Fibroblast of skin of right quadriceps (primary cell): ENCODE measurements around the gene KCNK10.

ENCODE experiments used
- DNase-seq: peaks from one replicate; pipeline ENCODE4 v3.0.0-alpha.2; 2013

Gene KCNK10

GRCh38 chr14:88316521-88316920 lies 6.5 kb downstream of the KCNK10 start:
- DNase-seq, result no peak

GRCh38 chr14:88312257-88312656 lies 10.8 kb downstream of the KCNK10 start:
- no peak for DNase-seq

DNA sequence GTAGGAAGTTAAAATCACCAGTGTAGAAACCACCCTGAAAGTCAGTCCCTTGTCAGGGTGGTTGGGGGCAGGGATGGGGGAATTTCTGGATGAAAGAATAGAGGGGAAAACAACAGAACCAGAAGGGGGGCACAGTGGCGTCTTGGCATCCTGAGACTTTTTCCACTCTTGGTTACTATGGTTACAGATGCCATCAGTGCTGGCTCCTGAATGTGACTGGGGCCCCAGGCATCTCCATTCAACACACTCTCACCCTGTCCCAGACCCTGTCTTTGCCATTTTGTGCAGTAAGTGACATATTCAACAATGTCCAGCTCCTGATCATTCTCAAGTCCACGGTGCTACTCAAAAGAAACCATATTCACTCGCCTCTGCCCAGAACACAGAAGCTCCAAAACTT lies 11.3 kb downstream of the KCNK10 start:
- DNase-seq, result no peak

DNA sequence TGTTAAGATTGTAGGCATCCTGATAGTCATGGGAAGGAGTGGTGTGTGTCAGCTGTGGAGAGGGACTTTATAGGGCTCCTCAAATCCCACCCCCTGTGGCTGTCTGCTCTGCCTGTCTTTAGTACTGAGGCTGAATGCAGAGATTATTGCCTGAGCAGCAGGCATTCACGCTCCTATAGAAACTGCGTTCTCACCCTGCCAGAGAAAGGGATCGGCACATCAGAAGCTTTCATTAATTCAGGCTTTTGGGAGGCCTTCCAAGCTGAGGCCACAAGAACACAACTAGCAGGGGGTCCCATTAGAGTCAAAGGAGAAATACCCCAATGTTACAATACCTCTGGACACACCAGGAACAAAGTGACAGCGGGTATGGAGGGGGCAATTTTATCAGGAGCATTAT lies 12.6 kb downstream of the KCNK10 start:
- no peak for DNase-seq

DNA sequence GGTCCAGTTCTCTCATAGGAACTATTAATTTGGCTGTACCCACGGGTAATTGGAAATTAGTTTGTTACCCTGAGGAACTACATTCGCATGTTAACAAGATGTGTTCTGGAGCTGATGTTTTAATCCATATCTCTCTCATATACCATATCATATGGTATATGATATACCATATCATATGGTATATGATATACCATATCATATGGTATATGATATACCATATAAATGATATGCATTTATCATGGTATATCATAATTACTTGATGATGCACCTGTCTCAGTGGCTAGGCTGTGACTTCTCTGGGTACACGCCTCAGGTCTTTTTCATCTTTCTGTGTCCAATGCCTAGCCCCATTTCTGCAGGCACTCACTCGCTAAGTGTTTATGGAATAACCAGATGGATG lies 13.0 kb downstream of the KCNK10 start:
- no peak for DNase-seq

- DNase-seq, result no peak
Observed at GRCh38 chr14:88305528-88306322, 17.3 kb downstream of the KCNK10 start.

GRCh38 chr14:88303041-88303440 lies 20.0 kb downstream of the KCNK10 start:
- DNase-seq, result no peak

- DNase-seq, result no peak
Observed at GRCh38 chr14:88301381-88301780, 21.7 kb downstream of the KCNK10 start.

- no peak for DNase-seq
Observed at GRCh38 chr14:88300817-88301216, 22.3 kb downstream of the KCNK10 start.

GRCh38 chr14:88299865-88300530 lies 23.1 kb downstream of the KCNK10 start:
- DNase-seq, result no peak

GRCh38 chr14:88297306-88297705 lies 25.8 kb downstream of the KCNK10 start:
- no peak for DNase-seq

GRCh38 chr14:88296351-88296750 lies 26.7 kb downstream of the KCNK10 start:
- no peak for DNase-seq

DNA sequence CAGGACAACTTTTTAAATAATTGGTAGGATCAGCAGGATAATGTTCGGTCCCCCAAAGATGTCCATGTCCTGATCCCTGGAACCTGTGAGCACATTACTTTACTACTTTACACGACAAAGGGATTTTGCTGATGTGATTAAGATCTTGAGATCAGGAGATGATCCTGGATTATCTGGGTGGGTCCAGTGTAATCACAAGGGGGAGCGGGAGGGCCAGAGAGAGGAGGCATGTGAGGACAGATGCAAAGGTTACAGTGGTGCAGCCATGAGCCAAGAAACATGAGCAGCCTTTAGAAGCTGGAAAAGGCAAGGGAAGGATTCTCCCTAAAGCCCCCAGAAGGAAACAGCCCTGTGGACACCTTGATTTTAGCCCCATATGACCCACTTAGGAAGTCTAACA lies 33.1 kb downstream of the KCNK10 start:
- no peak for DNase-seq

GRCh38 chr14:88289234-88289633 lies 33.8 kb downstream of the KCNK10 start:
- peak; percentile 2 for DNase-seq

DNA sequence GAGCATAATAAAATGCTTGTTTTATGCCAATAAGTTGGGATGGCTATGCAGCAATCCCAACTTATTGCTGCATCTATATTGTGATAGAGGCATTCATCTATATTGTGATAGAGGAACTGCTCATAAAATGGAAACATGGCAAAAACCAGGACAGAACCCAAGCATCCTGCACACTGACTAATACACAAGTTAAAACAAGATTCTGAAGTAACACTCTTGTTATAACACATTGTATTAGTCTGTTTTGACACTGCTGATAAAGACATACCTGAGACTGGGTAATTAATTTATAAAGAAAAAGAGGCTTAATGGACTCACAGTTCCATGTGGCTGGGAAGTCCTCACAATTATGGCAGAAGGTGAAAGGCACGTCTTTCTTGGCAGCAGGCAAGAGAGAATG lies 36.8 kb downstream of the KCNK10 start:
- no peak for DNase-seq

- DNase-seq, result no peak
Observed at GRCh38 chr14:88281447-88281846, 41.6 kb downstream of the KCNK10 start.

DNA sequence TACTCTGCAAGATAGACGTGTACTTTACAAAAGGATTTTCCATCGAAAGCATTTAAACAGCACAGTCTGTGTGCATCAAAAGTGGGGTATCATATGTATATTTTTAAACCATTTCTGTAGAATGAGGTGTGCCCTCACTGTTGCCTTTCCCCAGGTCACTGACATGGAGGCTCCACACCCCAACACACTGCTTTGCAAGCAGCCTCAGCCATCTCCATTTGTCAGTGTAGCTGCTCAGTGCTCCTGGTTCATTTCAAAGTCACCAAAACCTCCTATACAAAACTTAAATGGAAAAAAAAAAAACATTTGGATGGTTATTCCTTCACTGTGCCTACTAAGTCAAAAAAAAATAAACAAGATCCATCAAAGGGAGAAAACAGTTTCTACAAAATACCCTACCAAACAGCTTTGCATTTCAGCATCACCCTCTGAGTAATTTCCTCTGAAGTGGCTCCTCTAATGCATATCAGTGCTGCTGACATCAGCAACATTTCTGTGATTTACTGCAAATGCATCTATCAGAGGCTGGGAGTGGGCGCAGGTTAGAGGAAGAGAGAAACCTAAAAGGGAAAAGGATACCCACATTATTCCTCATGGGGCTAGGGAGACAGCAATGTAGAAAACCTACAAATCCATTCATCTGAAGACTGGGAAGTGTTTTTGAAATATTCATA lies 46.0 kb downstream of the KCNK10 start:
- DNase-seq, result no peak

DNA sequence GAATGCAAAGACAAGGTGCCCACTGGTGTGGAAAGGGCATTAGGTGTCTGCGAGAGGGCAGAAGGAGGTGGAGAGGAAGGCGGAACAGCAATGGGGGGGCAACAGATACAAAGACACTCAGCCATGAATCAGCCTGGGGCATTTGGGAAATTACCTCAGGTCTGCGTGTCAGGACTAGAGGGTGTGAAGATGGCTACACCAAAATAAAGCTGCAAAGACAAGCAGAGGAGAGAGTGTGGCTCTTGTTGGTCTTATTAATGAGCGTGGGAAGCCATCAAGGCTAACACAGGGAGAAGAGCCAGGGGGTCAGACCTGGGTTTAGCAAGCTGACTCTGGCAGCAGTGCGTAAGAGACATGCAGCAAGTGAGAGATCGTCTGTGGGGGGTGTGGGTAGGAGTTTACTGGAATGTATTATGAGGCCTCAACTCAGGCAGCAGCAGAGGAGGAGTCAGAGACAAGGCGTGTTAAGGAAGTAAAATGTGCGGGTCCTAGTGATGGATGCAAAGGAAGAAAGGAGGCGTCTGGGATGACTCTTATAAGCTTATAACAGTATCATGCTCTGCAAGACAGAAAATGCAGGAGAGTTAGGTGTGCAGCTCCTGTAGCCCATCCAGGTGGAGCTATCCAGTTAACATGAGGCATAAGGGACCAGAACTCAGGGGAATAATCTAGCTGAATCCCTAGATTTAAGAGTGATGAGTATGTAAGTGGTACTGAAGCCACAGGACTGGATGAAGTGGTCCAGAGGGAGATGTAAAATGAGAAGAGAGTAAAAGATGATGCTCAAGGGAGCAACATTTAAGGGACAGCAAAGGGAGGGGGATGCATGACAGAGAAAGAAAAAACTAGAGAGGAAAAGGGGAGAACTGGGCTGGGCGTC lies 50.4 kb downstream of the KCNK10 start:
- DNase-seq, result no peak

- no peak for DNase-seq
Observed at GRCh38 chr14:88271205-88271604, 51.9 kb downstream of the KCNK10 start.

GRCh38 chr14:88270776-88271175 lies 52.3 kb downstream of the KCNK10 start:
- no peak for DNase-seq

GRCh38 chr14:88269806-88270420 lies 53.2 kb downstream of the KCNK10 start:
- no peak for DNase-seq

DNA sequence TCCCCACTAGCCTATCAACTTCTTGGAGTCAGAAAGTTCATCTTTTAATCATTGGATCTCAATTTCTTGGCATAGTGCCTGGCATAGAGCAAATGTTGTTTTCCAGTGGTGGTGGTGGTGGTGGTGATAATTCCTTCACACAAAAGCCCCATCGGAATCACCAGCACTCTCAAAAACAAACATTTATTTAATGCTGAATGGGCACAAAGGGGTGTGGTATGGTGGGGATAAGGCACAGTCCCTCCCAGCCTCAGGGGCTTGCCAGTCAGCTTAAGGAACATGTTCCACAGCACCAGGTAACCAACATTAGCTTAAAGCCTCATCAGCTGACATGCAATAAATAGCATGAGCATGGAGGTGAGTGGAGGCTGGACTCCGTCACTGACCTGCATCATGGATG lies 56.6 kb downstream of the KCNK10 start:
- DNase-seq, result no peak

DNA sequence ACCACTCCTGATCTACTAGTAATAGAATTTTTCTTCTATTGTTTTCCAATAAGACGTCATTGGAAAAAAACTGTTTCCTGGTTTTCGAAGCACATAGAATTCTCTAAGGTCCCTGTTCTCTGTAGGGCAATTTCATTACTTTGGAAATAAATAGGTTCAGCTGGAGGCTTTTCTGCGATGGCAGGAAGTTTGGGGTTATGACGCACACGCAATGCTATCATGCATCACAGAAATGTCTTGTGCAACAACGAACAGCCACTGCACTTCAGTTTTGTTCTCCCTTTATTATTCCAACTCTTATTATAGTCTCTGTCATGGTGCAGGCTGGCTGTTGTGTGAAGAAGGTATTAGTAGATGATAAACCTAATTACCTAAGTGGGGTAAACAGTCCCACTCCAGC lies 59.0 kb downstream of the KCNK10 start:
- DNase-seq, result no peak
